Transverse colon (tissue), 4 donors: Measurements from ENCODE around the gene TECPR2. TPM values are rescaled to one million over a fixed set of nuclear protein-coding genes. Genes with fewer than 3 reads are reported as not detected.

Experiments
- DNase-seq: peaks from one replicate; pipeline ENCODE4 v3.0.0-alpha.2; 2019
- H3K27ac ChIP-seq, 4 donors: fragments of 200-600 bp; sonication (generic); 2 replicates each; pipeline ENCODE4 v1.5.1; 2016 to 2018; ENCODE audit warnings: inconsistent platforms in 4 of 4
- H3K27me3 ChIP-seq: fragments of 200-600 bp; sonication (generic); 2 replicates; pipeline ENCODE4 v1.5.1; 2017; ENCODE audit warnings: inconsistent platforms
- H3K36me3 ChIP-seq, 4 donors: fragments of 200-600 bp; sonication (generic); 2 replicates each; pipeline ENCODE4 v1.5.1; 2017 to 2019; ENCODE audit warnings: inconsistent platforms in 4 of 4
- H3K4me1 ChIP-seq, 4 donors: fragments of 200-600 bp; sonication (generic); 2 replicates each; pipeline ENCODE4 v1.5.1; 2017 to 2020; ENCODE audit warnings: inconsistent platforms in 4 of 4
- H3K4me3 ChIP-seq, 4 donors: fragments of 200-600 bp; sonication (generic); 1 replicate in 1 of 4; 2 replicates in 3 of 4; pipeline versions ENCODE4 v1.5.1 to v1.6.1; 2017 to 2019; ENCODE audit warnings: inconsistent platforms in 4 of 4
- H3K9me3 ChIP-seq, 2 donors: fragments of 200-600 bp; sonication (generic); 2 replicates each; pipeline ENCODE4 v1.5.1; 2017 to 2019; ENCODE audit warnings: inconsistent platforms in 2 of 2
- EP300 ChIP-seq: sonication (generic); formaldehyde crosslinking; IDR thresholded peaks from one replicate; pipeline ENCODE4 v1.6.1; 2017; ENCODE audit warnings: antibody characterized with exemption, low read depth
- POLR2A ChIP-seq: fragments of 450-650 bp; IDR thresholded peaks from one replicate; pipeline ENCODE4 v1.6.1; 2016; ENCODE audit warnings: antibody characterized with exemption, mild to moderate bottlenecking, moderate library complexity
- POLR2AphosphoS5 ChIP-seq, 3 donors: sonication (generic); formaldehyde crosslinking; IDR thresholded peaks; one replicate each; pipeline ENCODE4 v1.6.1; 2016; ENCODE audit warnings: antibody characterized with exemption in 3 of 3
- WGBS, 2 donors: methylation state at CpG; one replicate each; pipeline ENCODE4 v1.1.5; 2018; ENCODE audit warnings: low coverage in 1 of 2; 5-methylcytosine and 5-hydroxymethylcytosine counted together
- in situ Hi-C, 4 donors: fragments of 200-750 bp; cut with MboI; loops; one replicate each; pipeline versions ENCODE4 v1.15.0 to v1.15.1; 2017; ENCODE audit warnings: low sequenced_read_pairs in 3 of 4, low pct_ligation_motif_present in 1 of 4, low pct_unique_long_range_greater_than_20kb in 1 of 4
- intact Hi-C: fragments of 100-400 bp; cut with DNase I; formaldehyde crosslinking; loops from one replicate; pipeline ENCODE4 v1.15.1; 2023; ENCODE audit warnings: low total_unique reads
- total RNA-seq, 4 donors: library from RNA; depleted of rRNA; stranded (reverse); fragments of >200 nt; gene quantifications; one replicate each; pipeline ENCODE4 v1.1.0, GENCODE V29; 2016
- TF ChIP-seq, protein P1 (sequence below), 5 experiments: fragments of 200-600 bp in 3 of 5; fragments of 450-650 bp in 2 of 5; sonication (generic) in 3 of 5; IDR thresholded peaks; 1 replicate in 2 of 5; 2 replicates in 3 of 5; pipeline ENCODE4 v1.5.1; 2016 to 2017; ENCODE audit warnings: antibody characterized with exemption in 5 of 5, inconsistent platforms in 3 of 5, mild to moderate bottlenecking in 2 of 5, moderate library complexity in 1 of 5

TECPR2 gene
- total RNA-seq, 4 donors from 2014 or later: 12.6 to 47.4 (median 17.9) TPM

DNA sequence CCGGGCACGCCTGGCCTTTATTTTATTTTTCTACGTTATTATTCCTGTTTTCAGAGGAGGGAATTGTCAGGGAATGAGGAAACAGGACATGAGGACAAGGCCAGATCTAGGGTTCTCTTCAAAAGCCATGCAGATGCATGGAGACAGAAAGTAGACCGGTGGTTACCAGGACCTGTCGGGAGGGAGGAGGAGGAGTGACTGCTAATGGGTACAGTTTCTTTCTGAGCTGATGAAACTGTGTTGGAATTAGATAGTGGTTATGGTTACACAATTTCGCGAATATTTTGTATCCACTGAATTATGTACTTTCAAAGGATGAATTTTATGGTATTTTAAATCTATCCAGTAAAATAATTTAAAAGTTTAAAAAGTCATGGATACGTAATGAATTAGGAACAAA, 31.9 kb upstream of the TECPR2 start:
- H3K36me3 ChIP-seq: peaks cover 0 to 12% (median 0%) of the 10 kb centered on the region in 4 donors
- no peaks in the 10 kb centered on the region for H3K9me3 ChIP-seq
- H3K4me3 ChIP-seq: no peak overlapping the region
- intact Hi-C loops (no loop called here), in situ Hi-C loops (no loop called here)
- no peaks in the 10 kb centered on the region for H3K27me3 ChIP-seq
- 90 to 91% methylated on average over 4 to 8 of the region's 8 CpGs for WGBS, 2 donors
- TF ChIP-seq EP300 (no peak), POLR2AphosphoS5 (IDR thresholded peaks at IDR 0.05) (no peak), POLR2A (no peak)
- TF ChIP-seq, protein P1, sequence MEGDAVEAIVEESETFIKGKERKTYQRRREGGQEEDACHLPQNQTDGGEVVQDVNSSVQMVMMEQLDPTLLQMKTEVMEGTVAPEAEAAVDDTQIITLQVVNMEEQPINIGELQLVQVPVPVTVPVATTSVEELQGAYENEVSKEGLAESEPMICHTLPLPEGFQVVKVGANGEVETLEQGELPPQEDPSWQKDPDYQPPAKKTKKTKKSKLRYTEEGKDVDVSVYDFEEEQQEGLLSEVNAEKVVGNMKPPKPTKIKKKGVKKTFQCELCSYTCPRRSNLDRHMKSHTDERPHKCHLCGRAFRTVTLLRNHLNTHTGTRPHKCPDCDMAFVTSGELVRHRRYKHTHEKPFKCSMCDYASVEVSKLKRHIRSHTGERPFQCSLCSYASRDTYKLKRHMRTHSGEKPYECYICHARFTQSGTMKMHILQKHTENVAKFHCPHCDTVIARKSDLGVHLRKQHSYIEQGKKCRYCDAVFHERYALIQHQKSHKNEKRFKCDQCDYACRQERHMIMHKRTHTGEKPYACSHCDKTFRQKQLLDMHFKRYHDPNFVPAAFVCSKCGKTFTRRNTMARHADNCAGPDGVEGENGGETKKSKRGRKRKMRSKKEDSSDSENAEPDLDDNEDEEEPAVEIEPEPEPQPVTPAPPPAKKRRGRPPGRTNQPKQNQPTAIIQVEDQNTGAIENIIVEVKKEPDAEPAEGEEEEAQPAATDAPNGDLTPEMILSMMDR (IDR thresholded peaks at IDR 0.05): no peak
- H3K4me1 ChIP-seq: no peaks in the 10 kb centered on the region
- no peak overlapping the region for H3K27ac ChIP-seq
- DNase-seq: no peak

DNA sequence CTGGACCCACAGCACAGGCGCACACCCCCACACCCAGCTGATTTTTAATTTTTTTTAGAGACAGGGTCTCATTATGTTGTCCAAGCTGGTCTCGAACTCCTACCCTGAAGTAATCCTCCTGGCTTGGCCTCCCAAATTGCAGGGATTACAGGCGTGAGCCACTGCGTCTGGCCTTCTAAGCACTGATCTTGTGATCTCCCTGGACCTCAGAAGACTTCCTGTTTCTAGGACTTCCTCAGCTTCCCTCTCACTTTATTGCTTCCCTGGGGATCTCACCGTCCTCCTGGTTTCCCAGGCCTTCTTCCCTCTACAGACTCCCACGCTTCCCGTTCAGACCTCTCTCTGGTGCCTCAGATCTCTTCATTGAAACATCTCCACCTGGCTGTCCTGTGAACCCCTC, 29.4 kb upstream of the TECPR2 start:
- TF ChIP-seq POLR2AphosphoS5 (IDR thresholded peaks at IDR 0.05) (no peak), EP300 (no peak), POLR2A (no peak)
- TF ChIP-seq, protein P1 (IDR thresholded peaks at IDR 0.05): no peak
- Histone ChIP-seq H3K27me3 (no peaks in the 10 kb centered on the region), H3K27ac (no peak overlapping the region), H3K9me3 (no peaks in the 10 kb centered on the region), H3K4me3 (no peak overlapping the region), H3K4me1 (no peaks in the 10 kb centered on the region), H3K36me3 (peaks cover 0 to 24% (median 2%) of the 10 kb centered on the region in 4 donors)
- in situ Hi-C loops: no loop called here
- intact Hi-C loops: no loop called here
- WGBS, 2 donors: 76 to 86% methylated on average over 7 of the region's 7 CpGs
- DNase-seq: no peak

DNA sequence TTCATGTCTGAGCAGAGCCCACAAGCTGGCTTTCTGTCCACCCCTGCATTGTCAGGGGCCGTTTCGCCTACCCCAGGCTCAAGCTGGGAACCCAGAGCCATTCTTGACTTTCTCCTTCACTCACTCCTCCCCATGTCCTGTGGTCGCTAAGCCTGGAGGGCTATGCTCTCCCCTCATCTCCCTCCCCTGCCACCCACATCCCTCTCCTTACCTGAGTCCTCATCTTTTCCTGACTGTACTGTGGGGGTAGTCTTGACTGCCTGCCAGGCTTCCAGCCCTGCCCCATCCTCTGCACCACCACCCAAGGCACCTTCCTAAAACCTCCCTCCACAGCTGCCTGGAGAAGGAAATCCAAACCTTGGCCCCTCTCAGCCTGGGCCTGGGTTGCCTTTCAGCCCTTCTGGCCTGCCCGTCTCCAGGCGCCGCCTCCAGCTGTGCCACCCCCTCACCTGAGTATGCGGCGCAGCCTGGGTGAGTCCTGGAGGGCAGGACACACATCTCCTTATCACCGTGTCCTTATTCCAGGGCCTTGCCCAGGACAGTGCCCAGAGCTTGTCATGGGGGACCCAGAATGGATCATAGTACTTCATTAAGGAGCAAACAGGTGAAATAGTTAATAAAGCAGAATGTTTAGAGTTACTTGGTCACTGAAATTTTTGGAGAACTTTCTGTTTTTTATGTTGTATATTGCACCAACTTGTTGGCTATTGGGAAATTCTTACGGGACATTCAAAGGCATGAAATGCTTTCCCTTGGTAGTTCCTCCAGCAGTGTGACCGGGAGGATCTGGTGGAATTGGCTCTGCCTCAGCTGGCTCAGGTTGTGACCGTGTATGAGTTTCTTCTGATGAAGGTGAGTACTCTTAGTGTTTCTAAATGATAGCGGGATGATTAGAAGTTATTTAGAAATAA, 28.7 kb upstream of the TECPR2 start:
- intact Hi-C loops: no loop called here
- no peak for DNase-seq
- in situ Hi-C loops: no loop called here
- no peak overlapping the region for H3K27ac ChIP-seq
- H3K27me3 ChIP-seq: no peaks in the 10 kb centered on the region
- no peaks in the 10 kb centered on the region for H3K9me3 ChIP-seq
- no peak overlapping the region for H3K4me3 ChIP-seq
- H3K36me3 ChIP-seq: peaks cover 0 to 27% (median 4%) of the 10 kb centered on the region in 4 donors
- TF ChIP-seq POLR2A (no peak), EP300 (no peak), POLR2AphosphoS5 (IDR thresholded peaks at IDR 0.05) (no peak)
- TF ChIP-seq, protein P1 (IDR thresholded peaks at IDR 0.05): no peak
- no peaks in the 10 kb centered on the region for H3K4me1 ChIP-seq
- WGBS, 2 donors: 96 to 97% methylated on average over 6 to 13 of the region's 13 CpGs

DNA sequence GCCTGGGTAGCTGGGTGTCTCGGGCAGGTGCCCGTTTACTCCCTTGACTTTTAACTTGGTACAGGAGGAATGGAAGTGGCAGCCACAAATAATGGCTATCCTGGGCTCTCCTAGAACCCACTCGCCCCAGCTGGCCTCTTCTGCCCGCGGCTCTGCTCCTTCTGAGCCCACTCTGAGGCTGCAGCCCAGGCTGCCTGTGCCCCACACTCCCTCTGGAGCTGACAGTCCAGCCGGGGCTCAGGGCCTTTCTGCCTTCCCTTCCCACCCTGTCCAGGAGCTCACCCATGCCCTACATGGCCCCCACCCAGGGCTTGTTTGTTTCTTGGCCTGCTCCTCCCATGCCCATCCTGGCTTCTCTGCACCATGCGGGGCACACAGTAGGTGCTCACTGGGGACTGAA, 27.6 kb upstream of the TECPR2 start:
- WGBS, 2 donors: 80 to 95% methylated on average over 1 to 7 of the region's 7 CpGs
- DNase-seq: no peak
- Histone ChIP-seq H3K27me3 (no peaks in the 10 kb centered on the region), H3K4me1 (no peaks in the 10 kb centered on the region), H3K27ac (no peak overlapping the region), H3K36me3 (peaks cover 0 to 32% (median 6%) of the 10 kb centered on the region in 4 donors), H3K4me3 (no peak overlapping the region), H3K9me3 (no peaks in the 10 kb centered on the region)
- TF ChIP-seq, protein P1 (IDR thresholded peaks at IDR 0.05): no peak
- TF ChIP-seq POLR2A (no peak), EP300 (no peak), POLR2AphosphoS5 (IDR thresholded peaks at IDR 0.05) (no peak)
- intact Hi-C loops: no loop called here
- in situ Hi-C loops: no loop called here
